ENCODE measurements around the gene RNF207. TPM values are rescaled to one million over a fixed set of nuclear protein-coding genes. Genes with fewer than 3 reads are reported as not detected.

The RNF207 gene
- total and polyA plus RNA-seq, 4 donors = 3.3 to 13.7 (median 5.8) TPM

DNA sequence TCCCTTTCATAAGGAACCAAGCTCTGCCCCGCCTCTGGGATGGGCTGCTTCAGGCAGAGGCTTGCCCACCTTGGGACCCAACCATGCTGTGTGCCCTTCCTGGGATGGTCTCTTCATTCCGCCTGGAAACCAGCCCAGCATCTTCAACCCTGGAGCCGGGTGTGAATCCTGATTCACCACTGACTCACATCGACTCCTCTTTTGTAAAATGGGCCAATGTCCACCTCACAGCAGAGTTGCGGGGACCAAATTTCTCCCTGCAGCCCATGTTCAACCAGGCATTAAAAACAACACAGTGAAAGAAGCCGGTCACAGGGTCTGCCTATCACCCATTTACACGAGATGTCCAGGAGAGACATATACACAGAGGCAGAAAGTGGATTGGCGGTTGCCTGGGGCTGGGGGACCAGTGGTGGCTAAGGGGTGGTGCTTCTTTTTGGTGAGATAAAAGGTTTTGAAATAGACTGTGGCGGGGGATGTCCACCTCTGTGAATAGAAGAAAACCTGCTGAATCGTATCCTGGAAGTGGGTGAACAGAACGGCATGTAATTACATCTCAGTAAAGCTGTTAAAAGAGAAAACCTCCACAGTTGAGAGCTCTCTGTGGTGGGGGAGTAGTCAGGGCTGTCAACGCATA, 61.9 kb downstream of the RNF207 start:
- Histone ChIP-seq H3K36me3 (ENCODE audit: control insufficient read depth in 4 of 4, insufficient read depth in 3 of 4, low read depth in 1 of 4, low read length in 3 of 4) (no peaks in the 10 kb centered on the region), H3K4me1 (ENCODE audit: control insufficient read depth in 4 of 4, insufficient read depth in 4 of 4, low read length in 3 of 4) (no peaks in the 10 kb centered on the region), H3K27me3 (ENCODE audit: control insufficient read depth in 4 of 4, insufficient read depth in 4 of 4, low read length in 3 of 4) (no peaks in the 10 kb centered on the region), H3K9me3 (ENCODE audit: control insufficient read depth in 4 of 4, low read length in 3 of 4) (no peaks in the 10 kb centered on the region), H3K4me3 (ENCODE audit: low read depth in 1 of 3, low read length in 3 of 3) (no peak overlapping the region), H3K27ac (ENCODE audit: low read depth in 1 of 2, low read length in 2 of 2) (no peak overlapping the region), H3K9ac (ENCODE audit: low read depth in 1 of 2, low read length in 2 of 2) (no peak overlapping the region)
- WGBS = 93% methylated on average over 12 of the region's 12 CpGs
- DNase-seq (ENCODE audit: low spot score) = no peak
- TF ChIP-seq, protein P1, sequence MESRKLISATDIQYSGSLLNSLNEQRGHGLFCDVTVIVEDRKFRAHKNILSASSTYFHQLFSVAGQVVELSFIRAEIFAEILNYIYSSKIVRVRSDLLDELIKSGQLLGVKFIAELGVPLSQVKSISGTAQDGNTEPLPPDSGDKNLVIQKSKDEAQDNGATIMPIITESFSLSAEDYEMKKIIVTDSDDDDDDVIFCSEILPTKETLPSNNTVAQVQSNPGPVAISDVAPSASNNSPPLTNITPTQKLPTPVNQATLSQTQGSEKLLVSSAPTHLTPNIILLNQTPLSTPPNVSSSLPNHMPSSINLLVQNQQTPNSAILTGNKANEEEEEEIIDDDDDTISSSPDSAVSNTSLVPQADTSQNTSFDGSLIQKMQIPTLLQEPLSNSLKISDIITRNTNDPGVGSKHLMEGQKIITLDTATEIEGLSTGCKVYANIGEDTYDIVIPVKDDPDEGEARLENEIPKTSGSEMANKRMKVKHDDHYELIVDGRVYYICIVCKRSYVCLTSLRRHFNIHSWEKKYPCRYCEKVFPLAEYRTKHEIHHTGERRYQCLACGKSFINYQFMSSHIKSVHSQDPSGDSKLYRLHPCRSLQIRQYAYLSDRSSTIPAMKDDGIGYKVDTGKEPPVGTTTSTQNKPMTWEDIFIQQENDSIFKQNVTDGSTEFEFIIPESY (IDR thresholded peaks at IDR 0.05) = no peak
- TF ChIP-seq HNF4A (conservative IDR thresholded peaks at IDR 0.05) (no peak), FOXA1 (IDR thresholded peaks at IDR 0.05) (no peak), GABPA (IDR thresholded peaks at IDR 0.05 in 1 of 2, conservative IDR thresholded peaks at IDR 0.05 in 1 of 2) (no peak), FOXA2 (IDR thresholded peaks at IDR 0.05) (no peak), JUND (IDR thresholded peaks at IDR 0.05) (no peak), TAF1 (conservative IDR thresholded peaks at IDR 0.05) (no peak), EGR1 (IDR thresholded peaks at IDR 0.05; ENCODE audit: low read depth in 2 of 2) (no peak), HNF4G (IDR thresholded peaks at IDR 0.05) (no peak), SP1 (IDR thresholded peaks at IDR 0.05) (no peak), YY1 (IDR thresholded peaks at IDR 0.05) (no peak), NR2F2 (IDR thresholded peaks at IDR 0.05) (no peak)
- TF ChIP-seq, protein P2, sequence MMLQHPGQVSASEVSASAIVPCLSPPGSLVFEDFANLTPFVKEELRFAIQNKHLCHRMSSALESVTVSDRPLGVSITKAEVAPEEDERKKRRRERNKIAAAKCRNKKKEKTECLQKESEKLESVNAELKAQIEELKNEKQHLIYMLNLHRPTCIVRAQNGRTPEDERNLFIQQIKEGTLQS (IDR thresholded peaks at IDR 0.05) = no peak
- TF ChIP-seq, protein P3, sequence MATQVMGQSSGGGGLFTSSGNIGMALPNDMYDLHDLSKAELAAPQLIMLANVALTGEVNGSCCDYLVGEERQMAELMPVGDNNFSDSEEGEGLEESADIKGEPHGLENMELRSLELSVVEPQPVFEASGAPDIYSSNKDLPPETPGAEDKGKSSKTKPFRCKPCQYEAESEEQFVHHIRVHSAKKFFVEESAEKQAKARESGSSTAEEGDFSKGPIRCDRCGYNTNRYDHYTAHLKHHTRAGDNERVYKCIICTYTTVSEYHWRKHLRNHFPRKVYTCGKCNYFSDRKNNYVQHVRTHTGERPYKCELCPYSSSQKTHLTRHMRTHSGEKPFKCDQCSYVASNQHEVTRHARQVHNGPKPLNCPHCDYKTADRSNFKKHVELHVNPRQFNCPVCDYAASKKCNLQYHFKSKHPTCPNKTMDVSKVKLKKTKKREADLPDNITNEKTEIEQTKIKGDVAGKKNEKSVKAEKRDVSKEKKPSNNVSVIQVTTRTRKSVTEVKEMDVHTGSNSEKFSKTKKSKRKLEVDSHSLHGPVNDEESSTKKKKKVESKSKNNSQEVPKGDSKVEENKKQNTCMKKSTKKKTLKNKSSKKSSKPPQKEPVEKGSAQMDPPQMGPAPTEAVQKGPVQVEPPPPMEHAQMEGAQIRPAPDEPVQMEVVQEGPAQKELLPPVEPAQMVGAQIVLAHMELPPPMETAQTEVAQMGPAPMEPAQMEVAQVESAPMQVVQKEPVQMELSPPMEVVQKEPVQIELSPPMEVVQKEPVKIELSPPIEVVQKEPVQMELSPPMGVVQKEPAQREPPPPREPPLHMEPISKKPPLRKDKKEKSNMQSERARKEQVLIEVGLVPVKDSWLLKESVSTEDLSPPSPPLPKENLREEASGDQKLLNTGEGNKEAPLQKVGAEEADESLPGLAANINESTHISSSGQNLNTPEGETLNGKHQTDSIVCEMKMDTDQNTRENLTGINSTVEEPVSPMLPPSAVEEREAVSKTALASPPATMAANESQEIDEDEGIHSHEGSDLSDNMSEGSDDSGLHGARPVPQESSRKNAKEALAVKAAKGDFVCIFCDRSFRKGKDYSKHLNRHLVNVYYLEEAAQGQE (IDR thresholded peaks at IDR 0.05) = no peak
- TF ChIP-seq, protein P4, sequence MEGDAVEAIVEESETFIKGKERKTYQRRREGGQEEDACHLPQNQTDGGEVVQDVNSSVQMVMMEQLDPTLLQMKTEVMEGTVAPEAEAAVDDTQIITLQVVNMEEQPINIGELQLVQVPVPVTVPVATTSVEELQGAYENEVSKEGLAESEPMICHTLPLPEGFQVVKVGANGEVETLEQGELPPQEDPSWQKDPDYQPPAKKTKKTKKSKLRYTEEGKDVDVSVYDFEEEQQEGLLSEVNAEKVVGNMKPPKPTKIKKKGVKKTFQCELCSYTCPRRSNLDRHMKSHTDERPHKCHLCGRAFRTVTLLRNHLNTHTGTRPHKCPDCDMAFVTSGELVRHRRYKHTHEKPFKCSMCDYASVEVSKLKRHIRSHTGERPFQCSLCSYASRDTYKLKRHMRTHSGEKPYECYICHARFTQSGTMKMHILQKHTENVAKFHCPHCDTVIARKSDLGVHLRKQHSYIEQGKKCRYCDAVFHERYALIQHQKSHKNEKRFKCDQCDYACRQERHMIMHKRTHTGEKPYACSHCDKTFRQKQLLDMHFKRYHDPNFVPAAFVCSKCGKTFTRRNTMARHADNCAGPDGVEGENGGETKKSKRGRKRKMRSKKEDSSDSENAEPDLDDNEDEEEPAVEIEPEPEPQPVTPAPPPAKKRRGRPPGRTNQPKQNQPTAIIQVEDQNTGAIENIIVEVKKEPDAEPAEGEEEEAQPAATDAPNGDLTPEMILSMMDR (IDR thresholded peaks at IDR 0.05; ENCODE audit: low read depth, low read length, missing input control) = no peak

DNA sequence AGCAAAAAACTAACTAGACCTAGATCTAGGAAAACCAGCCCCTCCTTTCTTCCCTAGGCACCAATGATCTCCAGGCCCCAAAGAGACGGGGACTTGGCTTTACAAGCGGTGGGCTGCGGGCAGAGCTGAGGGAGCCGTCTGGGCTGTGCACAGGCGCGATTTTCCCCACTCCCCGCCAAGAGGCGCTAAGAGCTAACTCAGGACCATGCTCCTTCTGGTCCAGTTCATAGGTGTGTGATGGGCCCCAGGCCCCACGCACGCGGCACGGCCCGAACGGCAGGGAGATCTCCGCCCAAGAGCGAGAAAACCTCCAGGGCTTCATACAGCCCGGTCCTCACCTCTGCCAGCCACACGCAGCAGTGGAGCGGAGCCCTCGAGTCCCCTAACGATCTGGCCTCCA, 62.5 kb downstream of the RNF207 start:
- DNase-seq (ENCODE audit: low spot score) = no peak
- TF ChIP-seq, protein P3 (IDR thresholded peaks at IDR 0.05) = no peak
- TF ChIP-seq YY1 (IDR thresholded peaks at IDR 0.05) = no peak
- TF ChIP-seq, protein P5, sequence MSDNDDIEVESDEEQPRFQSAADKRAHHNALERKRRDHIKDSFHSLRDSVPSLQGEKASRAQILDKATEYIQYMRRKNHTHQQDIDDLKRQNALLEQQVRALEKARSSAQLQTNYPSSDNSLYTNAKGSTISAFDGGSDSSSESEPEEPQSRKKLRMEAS (IDR thresholded peaks at IDR 0.05) = no peak
- no peak for TF ChIP-seq FOXA2 (IDR thresholded peaks at IDR 0.05)
- no peak for TF ChIP-seq HNF4G (IDR thresholded peaks at IDR 0.05)
- no peaks in the 10 kb centered on the region for H3K4me1 ChIP-seq (ENCODE audit: control insufficient read depth in 4 of 4, insufficient read depth in 4 of 4, low read length in 3 of 4)
- H3K27me3 ChIP-seq (ENCODE audit: control insufficient read depth in 4 of 4, insufficient read depth in 4 of 4, low read length in 3 of 4) = no peaks in the 10 kb centered on the region
- no peak overlapping the region for H3K9ac ChIP-seq (ENCODE audit: low read depth in 1 of 2, low read length in 2 of 2)
- H3K4me3 ChIP-seq (ENCODE audit: low read depth in 1 of 3, low read length in 3 of 3) = no peak overlapping the region
- no peaks in the 10 kb centered on the region for H3K36me3 ChIP-seq (ENCODE audit: control insufficient read depth in 4 of 4, insufficient read depth in 3 of 4, low read depth in 1 of 4, low read length in 3 of 4)
- WGBS = 93% methylated on average over 21 of the region's 21 CpGs
- no peak overlapping the region for H3K27ac ChIP-seq (ENCODE audit: low read depth in 1 of 2, low read length in 2 of 2)
- no peaks in the 10 kb centered on the region for H3K9me3 ChIP-seq (ENCODE audit: control insufficient read depth in 4 of 4, low read length in 3 of 4)
